Uterus (tissue), 4 donors: ENCODE measurements around the gene PCDH9. TPM values are rescaled to one million over a fixed set of nuclear protein-coding genes. Genes with fewer than 3 reads are reported as not detected.

Experiments
- DNase-seq, 2 donors: peaks; one replicate each; pipeline ENCODE4 v3.0.0-alpha.2; 2019 to 2020
- H3K27ac ChIP-seq, 2 donors: fragments of 200-600 bp; sonication (generic); 1 replicate in 1 of 2; 2 replicates in 1 of 2; pipeline ENCODE4 v1.5.1; 2016 to 2018
- H3K27me3 ChIP-seq, 2 donors: fragments of 200-600 bp; sonication (generic); one replicate each; pipeline ENCODE4 v1.5.1; 2018 to 2019; ENCODE audit warnings: control low read depth in 1 of 2
- H3K36me3 ChIP-seq, 2 donors: fragments of 200-600 bp; sonication (generic); one replicate each; pipeline ENCODE4 v1.5.1; 2019; ENCODE audit warnings: control low read depth in 1 of 2
- H3K4me1 ChIP-seq, 2 donors: fragments of 200-600 bp; sonication (generic); one replicate each; pipeline ENCODE4 v1.5.1; 2018 to 2019; ENCODE audit warnings: control low read depth in 1 of 2
- H3K4me3 ChIP-seq, 2 donors: fragments of 200-600 bp; sonication (generic); 1 replicate in 1 of 2; 2 replicates in 1 of 2; pipeline ENCODE4 v1.5.1; 2018 to 2019; ENCODE audit warnings: mild to moderate bottlenecking in 1 of 2
- H3K9me3 ChIP-seq, 2 donors: fragments of 200-600 bp; sonication (generic); one replicate each; pipeline ENCODE4 v1.5.1; 2019; ENCODE audit warnings: control low read depth in 1 of 2
- POLR2A ChIP-seq, 2 donors: fragments of 450-650 bp; IDR thresholded peaks; one replicate each; pipeline ENCODE4 v1.6.1; 2016; ENCODE audit warnings: antibody characterized with exemption in 2 of 2, mild to moderate bottlenecking in 1 of 2, moderate library complexity in 1 of 2
- intact Hi-C: fragments of 100-400 bp; cut with DNase I; formaldehyde crosslinking; loops from one replicate; pipeline ENCODE4 v1.15.1; 2023; ENCODE audit warnings: low total_unique reads
- total RNA-seq, 4 donors: library from RNA; depleted of rRNA in 3 of 4; stranded (reverse); fragments of >200 nt in 3 of 4; gene quantifications; one replicate each; pipeline versions ENCODE4 v1.1.0 to v1.2.4, GENCODE V29; 2014 to 2023
- TF ChIP-seq, protein P1 (sequence below), 4 experiments: fragments of 200-600 bp in 2 of 4; fragments of 450-650 bp in 2 of 4; sonication (generic) in 2 of 4; IDR thresholded peaks; one replicate each; pipeline ENCODE4 v1.5.1; 2016 to 2019; ENCODE audit warnings: antibody characterized with exemption in 4 of 4, mild to moderate bottlenecking in 2 of 4, moderate library complexity in 1 of 4
- donor health status: DM: yes; HTN: yes; CAD: no.

PCDH9 gene
- total RNA-seq, 4 donors from 2014 or later, result 0.51 to 45.7 (median 2.1) TPM

DNA sequence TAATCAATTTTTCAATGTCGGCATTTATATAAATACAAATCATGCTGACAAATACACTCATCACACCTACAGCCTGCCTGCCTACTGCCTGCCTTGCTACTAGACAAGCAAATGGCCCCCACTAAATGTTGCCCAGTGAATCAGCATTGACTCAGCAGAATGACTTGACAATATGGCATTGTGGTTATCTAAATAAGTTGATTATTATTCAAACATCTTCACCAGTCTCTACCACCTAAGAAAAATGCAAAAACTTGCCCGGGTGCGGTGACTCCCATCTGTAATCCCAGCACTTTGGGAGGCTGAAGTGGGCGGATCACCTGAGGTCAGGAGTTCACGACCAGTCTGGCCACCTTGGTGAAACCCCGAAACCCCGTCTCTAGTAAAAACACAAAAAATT is 296.1 kb downstream of the PCDH9 start:
- Histone ChIP-seq H3K4me3 (no peak overlapping the region), H3K27ac (no peak overlapping the region), H3K9me3 (no peaks in the 10 kb centered on the region), H3K36me3 (no peaks in the 10 kb centered on the region), H3K27me3 (no peaks in the 10 kb centered on the region), H3K4me1 (no peaks in the 10 kb centered on the region)
- TF ChIP-seq, protein P1, sequence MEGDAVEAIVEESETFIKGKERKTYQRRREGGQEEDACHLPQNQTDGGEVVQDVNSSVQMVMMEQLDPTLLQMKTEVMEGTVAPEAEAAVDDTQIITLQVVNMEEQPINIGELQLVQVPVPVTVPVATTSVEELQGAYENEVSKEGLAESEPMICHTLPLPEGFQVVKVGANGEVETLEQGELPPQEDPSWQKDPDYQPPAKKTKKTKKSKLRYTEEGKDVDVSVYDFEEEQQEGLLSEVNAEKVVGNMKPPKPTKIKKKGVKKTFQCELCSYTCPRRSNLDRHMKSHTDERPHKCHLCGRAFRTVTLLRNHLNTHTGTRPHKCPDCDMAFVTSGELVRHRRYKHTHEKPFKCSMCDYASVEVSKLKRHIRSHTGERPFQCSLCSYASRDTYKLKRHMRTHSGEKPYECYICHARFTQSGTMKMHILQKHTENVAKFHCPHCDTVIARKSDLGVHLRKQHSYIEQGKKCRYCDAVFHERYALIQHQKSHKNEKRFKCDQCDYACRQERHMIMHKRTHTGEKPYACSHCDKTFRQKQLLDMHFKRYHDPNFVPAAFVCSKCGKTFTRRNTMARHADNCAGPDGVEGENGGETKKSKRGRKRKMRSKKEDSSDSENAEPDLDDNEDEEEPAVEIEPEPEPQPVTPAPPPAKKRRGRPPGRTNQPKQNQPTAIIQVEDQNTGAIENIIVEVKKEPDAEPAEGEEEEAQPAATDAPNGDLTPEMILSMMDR (IDR thresholded peaks at IDR 0.05), result no peak
- TF ChIP-seq POLR2A (IDR thresholded peaks at IDR 0.05), result no peak
- intact Hi-C loops, result no loop called here
- DNase-seq, result no peak

- Histone ChIP-seq H3K27ac (no peak overlapping the region), H3K36me3 (no peaks in the 10 kb centered on the region), H3K9me3 (no peaks in the 10 kb centered on the region), H3K4me1 (no peaks in the 10 kb centered on the region), H3K4me3 (no peak overlapping the region), H3K27me3 (no peaks in the 10 kb centered on the region)
- intact Hi-C loops, result no loop called here
- TF ChIP-seq, protein P1 (IDR thresholded peaks at IDR 0.05), result no peak
- no peak for TF ChIP-seq POLR2A (IDR thresholded peaks at IDR 0.05)
- no peak for DNase-seq
Observed at GRCh38 chr13:66933527-66933926, 296.6 kb downstream of the PCDH9 start.

- no peaks in the 10 kb centered on the region for H3K27me3 ChIP-seq
- H3K36me3 ChIP-seq, result no peaks in the 10 kb centered on the region
- intact Hi-C loops, result no loop called here
- H3K27ac ChIP-seq, result no peak overlapping the region
- no peak for TF ChIP-seq POLR2A (IDR thresholded peaks at IDR 0.05)
- TF ChIP-seq, protein P1 (IDR thresholded peaks at IDR 0.05), result no peak
- H3K9me3 ChIP-seq, result no peaks in the 10 kb centered on the region
- no peaks in the 10 kb centered on the region for H3K4me1 ChIP-seq
- no peak overlapping the region for H3K4me3 ChIP-seq
- no peak for DNase-seq
Observed at GRCh38 chr13:66927562-66927961, 302.6 kb downstream of the PCDH9 start.

DNA sequence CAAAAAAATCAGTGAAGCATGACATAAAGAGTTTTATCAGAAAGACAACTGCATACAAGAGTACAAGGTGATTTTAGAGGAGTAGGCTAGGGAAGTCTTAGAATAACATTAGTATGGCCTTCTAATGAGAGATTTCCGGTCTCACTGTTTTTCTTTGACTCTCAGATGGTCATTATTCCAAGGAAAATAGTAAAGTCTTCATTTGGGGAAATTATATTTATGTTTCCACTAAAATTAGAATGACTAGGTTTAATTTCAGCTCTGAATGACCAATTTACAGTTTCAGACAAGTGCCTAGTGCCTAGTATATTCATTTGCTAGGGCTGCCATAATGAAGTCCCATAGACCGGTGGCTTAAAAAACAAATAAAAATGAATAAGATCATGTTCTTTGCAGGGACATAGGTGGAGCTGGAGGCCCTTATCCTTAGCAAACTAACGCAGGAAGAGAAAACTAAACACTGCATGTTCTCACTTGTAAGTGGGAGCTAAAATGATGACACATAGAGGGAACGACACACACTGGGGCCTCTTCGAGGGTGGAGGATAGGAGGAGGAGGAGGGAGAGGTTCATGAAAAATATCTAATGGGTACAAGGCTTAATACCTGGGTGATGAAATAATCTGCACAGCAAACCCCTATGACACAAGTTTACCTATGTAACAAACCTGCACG is 303.1 kb downstream of the PCDH9 start:
- TF ChIP-seq, protein P1 (IDR thresholded peaks at IDR 0.05), result no peak
- TF ChIP-seq POLR2A (IDR thresholded peaks at IDR 0.05), result no peak
- intact Hi-C loops, result no loop called here
- H3K27me3 ChIP-seq, result no peaks in the 10 kb centered on the region
- no peak for DNase-seq
- H3K36me3 ChIP-seq, result no peaks in the 10 kb centered on the region
- H3K4me3 ChIP-seq, result no peak overlapping the region
- H3K9me3 ChIP-seq, result no peaks in the 10 kb centered on the region
- H3K27ac ChIP-seq, result no peak overlapping the region
- no peaks in the 10 kb centered on the region for H3K4me1 ChIP-seq

GRCh38 chr13:66926200-66926850 is 303.8 kb downstream of the PCDH9 start:
- Histone ChIP-seq H3K4me1 (no peaks in the 10 kb centered on the region), H3K9me3 (no peaks in the 10 kb centered on the region), H3K27me3 (no peaks in the 10 kb centered on the region), H3K36me3 (no peaks in the 10 kb centered on the region), H3K4me3 (no peak overlapping the region), H3K27ac (no peak overlapping the region)
- DNase-seq, result no peak
- intact Hi-C loops, result no loop called here
- TF ChIP-seq, protein P1 (IDR thresholded peaks at IDR 0.05), result no peak
- no peak for TF ChIP-seq POLR2A (IDR thresholded peaks at IDR 0.05)
